Measurements from ENCODE around the gene COL16A1.

The COL16A1 gene

DNA sequence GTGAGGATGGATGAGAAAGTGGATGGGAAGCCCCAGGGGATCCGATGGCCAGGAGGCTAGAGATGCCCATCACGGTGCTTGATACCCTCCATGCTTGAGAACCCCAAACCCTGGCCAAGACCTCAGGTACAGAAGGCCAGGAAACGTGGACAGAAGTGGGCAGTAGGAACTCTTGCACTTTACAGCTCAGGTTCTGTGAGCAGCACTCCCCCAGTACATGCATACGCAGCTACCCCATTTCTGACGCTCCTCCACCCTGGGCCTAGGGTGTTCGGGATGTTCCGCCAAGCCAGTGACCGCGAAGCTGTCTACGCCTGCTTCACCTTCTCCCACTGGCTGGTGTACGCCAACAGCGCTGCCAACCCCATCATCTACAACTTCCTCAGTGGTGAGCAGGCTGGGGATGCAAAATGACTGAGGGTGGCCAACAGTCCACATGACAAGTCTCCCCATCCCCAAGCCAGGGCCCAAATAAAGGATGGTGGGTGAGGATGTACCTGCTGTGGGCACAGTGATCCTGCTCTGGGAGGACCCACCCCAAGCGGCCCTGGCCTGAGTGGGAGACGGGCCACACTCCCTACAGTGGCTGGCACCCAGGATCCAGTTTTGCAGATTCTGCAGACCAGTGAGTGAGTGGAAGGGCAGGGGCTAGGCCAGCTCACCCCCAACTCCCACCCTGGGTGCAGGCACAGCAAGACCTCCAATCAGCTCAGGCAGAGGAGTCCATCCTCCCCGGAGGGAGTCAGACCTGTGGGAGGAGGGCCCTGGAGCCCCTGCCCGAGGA lies 78.9 kb downstream of the COL16A1 start:
- no peak for DNase-seq (ENCODE audit: low spot score)

DNA sequence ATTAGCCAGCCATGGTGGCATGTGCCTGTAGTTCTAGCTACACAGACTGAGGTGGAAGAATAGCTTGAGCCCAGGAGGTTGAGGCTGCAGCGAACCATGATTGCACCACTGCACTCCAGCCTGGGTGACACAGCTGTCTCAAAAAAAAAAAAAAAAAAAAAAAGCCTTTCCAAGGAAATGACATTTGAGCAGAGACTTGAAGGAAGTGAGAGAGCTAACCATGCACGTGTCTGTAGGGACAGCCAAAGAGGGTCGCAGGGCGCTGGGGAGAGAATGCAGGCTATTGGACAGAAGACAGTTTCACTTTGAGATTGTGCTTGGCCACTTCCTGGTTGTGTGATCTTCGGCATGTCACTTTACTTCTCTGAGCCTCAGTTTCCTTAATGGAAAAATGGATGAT lies 79.5 kb downstream of the COL16A1 start:
- no peak for DNase-seq (ENCODE audit: low spot score)

DNA sequence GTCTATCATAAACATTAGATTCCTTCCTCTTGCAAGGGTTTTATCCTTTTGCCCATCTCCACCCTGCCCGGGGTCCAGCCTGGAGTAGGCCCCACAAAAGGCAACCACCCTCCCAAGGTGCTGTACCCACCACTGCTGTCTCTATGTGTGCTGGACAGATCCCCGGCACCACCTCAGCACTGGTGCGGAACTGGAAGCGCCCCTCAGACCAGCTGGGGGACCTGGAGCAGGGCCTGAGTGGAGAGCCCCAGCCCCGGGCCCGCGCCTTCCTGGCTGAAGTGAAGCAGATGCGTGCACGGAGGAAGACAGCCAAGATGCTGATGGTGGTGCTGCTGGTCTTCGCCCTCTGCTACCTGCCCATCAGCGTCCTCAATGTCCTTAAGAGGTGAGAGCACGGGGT lies 80.5 kb downstream of the COL16A1 start:
- no peak for DNase-seq (ENCODE audit: low spot score)

- DNase-seq (ENCODE audit: low spot score), result no peak
Observed at GRCh38 chr1:31621847-31622730, 81.7 kb downstream of the COL16A1 start.

- DNase-seq (ENCODE audit: low spot score), result no peak
Observed at GRCh38 chr1:31621498-31621820, 82.4 kb downstream of the COL16A1 start.

DNA sequence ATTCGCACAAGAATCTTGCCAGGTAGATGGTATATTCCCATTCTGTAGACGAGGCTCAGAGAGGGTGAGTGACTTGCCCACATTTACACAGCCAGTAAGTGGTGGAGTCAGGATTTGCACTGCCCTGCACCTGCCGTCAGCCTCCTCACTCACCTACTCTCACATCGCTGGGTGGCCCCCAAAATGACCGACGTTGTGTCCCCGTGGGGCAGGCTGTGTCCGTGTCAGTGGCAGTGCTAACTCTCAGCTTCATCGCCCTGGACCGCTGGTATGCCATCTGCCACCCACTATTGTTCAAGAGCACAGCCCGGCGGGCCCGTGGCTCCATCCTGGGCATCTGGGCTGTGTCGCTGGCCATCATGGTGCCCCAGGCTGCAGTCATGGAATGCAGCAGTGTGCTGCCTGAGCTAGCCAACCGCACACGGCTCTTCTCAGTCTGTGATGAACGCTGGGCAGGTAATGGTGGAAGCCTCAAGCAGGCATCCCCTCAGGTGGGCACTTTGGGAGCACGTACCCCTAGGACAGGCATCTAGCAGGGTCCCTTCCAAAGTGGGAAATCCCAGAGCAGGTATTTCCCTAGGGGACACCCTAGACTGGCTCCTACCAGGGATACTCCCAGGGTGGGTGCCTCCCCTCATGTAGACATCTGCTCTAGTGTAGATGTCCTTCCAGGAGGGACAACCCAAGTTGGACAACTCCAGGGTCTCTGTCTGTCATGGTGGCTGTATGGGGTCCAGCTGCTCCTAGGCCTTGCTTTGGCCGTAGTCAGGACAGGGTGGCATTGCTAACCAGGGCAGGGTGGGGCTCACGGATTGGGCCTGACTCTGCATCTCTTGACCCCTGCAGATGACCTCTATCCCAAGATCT lies 83.0 kb downstream of the COL16A1 start:
- no peak for DNase-seq (ENCODE audit: low spot score)

GRCh38 chr1:31618916-31619846 lies 84.6 kb downstream of the COL16A1 start:
- no peak for DNase-seq (ENCODE audit: low spot score)

- no peak for DNase-seq (ENCODE audit: low spot score)
Observed at GRCh38 chr1:31617916-31618746, 85.7 kb downstream of the COL16A1 start.

- DNase-seq (ENCODE audit: low spot score), result no peak
Observed at GRCh38 chr1:31617218-31617915, 86.5 kb downstream of the COL16A1 start, which contains the start of gene HCRTR1. Gene HCRTR1, plus strand, starts transcription at chr1:31617689. Its CDS starts 1,504 bp downstream, at chr1:31619193.

DNA sequence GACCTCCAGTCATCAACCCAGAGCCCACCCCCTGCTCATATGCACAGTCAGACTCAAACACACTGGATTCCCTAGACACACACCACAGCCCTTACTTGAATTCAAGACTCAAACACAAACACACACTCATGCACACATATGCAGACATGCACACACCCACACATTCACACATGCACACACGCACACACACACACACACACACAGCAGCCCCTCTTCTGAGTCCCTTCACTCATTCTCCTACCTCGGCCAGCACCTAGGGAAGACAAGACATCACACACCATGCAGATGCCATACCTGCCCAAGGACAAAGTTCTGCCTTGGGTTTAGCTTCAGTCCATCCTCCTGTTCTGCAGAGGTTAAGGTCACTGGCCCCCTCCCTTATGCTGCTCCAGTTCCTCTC lies 87.9 kb downstream of the COL16A1 start:
- no peak for DNase-seq (ENCODE audit: low spot score)

GRCh38 chr1:31615414-31615813 lies 88.4 kb downstream of the COL16A1 start:
- DNase-seq (ENCODE audit: low spot score), result no peak

DNA sequence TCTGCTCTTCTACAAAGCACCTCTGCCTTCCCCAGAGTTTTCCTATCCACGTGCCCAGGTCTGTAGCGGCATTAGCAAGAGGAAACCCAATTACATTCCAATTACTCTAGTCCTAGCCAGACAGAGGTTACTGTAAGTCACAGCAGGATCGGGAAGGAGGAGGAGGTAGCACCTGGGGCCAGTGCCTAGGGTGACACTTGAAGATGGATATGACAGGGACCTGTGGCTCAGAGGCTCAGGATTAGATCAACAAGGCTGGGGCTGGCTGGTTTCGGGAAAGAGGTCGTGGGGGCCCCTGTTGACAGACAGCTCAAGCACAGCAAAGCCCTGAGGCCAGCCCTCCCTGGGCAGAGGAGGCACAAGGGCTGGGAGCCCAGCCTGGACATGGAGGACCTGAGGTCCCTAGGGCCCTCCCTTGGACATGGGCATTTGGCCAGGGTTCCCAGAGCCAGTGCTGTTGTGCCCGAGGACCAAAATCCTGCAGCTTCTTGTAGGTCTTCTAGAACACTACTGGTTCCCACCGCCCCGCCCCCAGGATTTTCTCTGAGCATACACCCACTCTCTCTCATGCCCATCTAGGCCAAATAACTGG lies 89.3 kb downstream of the COL16A1 start:
- DNase-seq (ENCODE audit: low spot score), result no peak

DNA sequence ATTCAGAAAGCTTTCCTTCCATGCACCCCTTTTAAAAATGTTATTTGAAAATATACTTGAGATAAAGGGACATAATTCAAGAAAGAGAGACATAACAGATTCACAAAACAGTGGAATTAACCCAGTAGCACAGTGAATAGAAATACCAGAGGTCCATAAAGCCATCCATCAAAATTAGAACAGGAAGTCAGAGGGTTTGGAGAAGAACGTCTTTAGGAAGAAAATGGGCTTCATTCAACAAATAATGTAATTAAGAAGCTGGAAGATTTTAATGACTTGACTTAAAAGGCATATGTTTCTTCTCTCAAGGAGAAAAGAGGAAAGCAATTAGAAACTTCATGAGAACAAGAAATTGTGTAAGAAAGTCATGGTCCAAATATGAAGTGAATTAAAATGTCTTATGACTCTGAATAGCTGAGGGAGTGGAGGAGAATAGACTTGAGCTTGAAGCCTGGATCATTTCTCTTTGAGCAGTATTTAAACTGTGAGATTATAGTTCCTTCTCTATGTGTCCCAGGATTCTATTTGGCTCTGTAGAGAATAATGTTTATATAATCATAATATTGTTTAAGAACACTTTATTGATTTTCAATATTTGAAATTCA lies 94.2 kb downstream of the COL16A1 start:
- no peak for DNase-seq (ENCODE audit: low spot score)

DNA sequence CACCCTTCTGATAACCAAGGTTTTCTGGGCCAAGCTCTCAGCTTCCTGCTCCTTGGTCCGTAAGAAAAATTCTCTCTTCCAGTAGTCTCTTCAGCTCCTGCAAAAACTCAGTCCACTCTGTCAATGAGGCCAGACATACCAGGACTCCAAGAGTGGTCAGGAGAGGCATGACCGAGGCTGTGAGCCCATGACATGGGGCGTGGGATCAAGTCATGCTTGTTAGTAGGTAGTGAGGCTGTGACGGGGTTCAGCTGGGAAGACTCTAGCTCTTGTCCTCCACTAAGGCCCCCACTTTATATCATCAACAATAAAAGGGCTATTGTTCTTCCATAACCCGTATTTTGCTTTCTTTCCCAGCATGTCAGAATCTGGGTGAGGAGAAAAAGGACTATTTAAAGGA lies 96.5 kb downstream of the COL16A1 start:
- peak; percentile 44 for DNase-seq (ENCODE audit: low spot score)

- DNase-seq (ENCODE audit: low spot score), result no peak
Observed at GRCh38 chr1:31605908-31606427, 97.8 kb downstream of the COL16A1 start.

All from pons (tissue), 1 donor.